HepG2 (cell line): Measurements from ENCODE around the gene NCBP1. TPM values are rescaled to one million over a fixed set of nuclear protein-coding genes. Genes with fewer than 3 reads are reported as not detected.

ENCODE experiments used
- ATAC-seq: fragments of 200-7000 bp; cut with Tn5 transposase; 3 replicates; pipeline ENCODE4 v1.9.1; 2020; ENCODE audit warnings: mild to moderate bottlenecking, moderate library complexity
- BruUV-seq: library from RNA; stranded (reverse); fragments of 400-500 nt; replicated peaks from 2 replicates; lab custom pipeline; 2021; lab: Mats Ljungman, UMichigan
- CTCF ChIA-PET: fragments of 300-600 bp; formaldehyde crosslinking; extraction: SDS; loops from one replicate; lab custom pipeline; 2021; ENCODE audit warnings: low total read pairs, inconsistent platforms, low intra/inter-chr PET ratio; lab: Yijun Ruan, JAX
- POLR2A ChIA-PET: fragments of 350-600 bp; sonication (Branson Sonifier 250); formaldehyde crosslinking; loops from one replicate; lab custom pipeline; 2020; ENCODE audit warnings: antibody characterized with exemption, inconsistent platforms; lab: Yijun Ruan, JAX
- DNase-seq: peaks from one replicate; pipeline ENCODE4 v3.0.0-alpha.2; 2015; ENCODE audit warnings: low spot score
- FAIRE-seq: peaks from 3 replicates; lab custom pipeline; 2011; peaks lifted over from hg19 to GRCh38; lab: Jason Lieb, UNC
- H2AFZ ChIP-seq: one replicate; pipeline ENCODE4 v1.6.1; 2011; ENCODE audit warnings: low read length, inconsistent platforms
- H3K27ac ChIP-seq: fragments of 300-600 bp; 3 replicates; pipeline ENCODE4 v1.8.0; 2011; ENCODE audit warnings: mixed run types, mild to moderate bottlenecking, mixed read lengths, low read length, inconsistent platforms; ENCODE audit not compliant: insufficient read depth; ENCODE audit errors: extremely low read length
- H3K27me3 ChIP-seq, 2 experiments: fragments of 200-600 bp in 1 of 2; 2 replicates in 1 of 2; 3 replicates in 1 of 2; pipeline versions ENCODE4 v1.6.0 to v1.8.0; 2011; ENCODE audit warnings: low read length in 2 of 2, mild to moderate bottlenecking in 2 of 2, moderate library complexity in 2 of 2, inconsistent platforms in 1 of 2; ENCODE audit not compliant: insufficient read depth in 2 of 2, control insufficient read depth in 1 of 2
- H3K36me3 ChIP-seq, 2 experiments: fragments of 200-600 bp in 1 of 2; replicated peaks in 1 of 2; 2 replicates in 1 of 2; 3 replicates in 1 of 2; pipeline versions ENCODE4 v1.5.1 to v1.8.0; 2011; ENCODE audit warnings: low read length in 2 of 2, inconsistent platforms in 1 of 2; ENCODE audit not compliant: insufficient read depth in 2 of 2, control insufficient read depth in 1 of 2
- H3K4me1 ChIP-seq: 2 replicates; pipeline ENCODE4 v1.5.1; 2012; ENCODE audit warnings: low read length, inconsistent platforms; ENCODE audit not compliant: insufficient read depth
- H3K4me2 ChIP-seq: 2 replicates; pipeline ENCODE4 v1.6.0; 2011; ENCODE audit warnings: low read depth, low read length, inconsistent platforms
- H3K4me3 ChIP-seq, 3 experiments: fragments of 200-600 bp in 1 of 3; sonication (generic), shearing (Covaris generic) in 1 of 3; replicated peaks in 1 of 3; 2 replicates each; pipeline ENCODE4 v1.5.1; 2011 to 2016; ENCODE audit warnings: low read length in 3 of 3, inconsistent platforms in 2 of 3, low read depth in 2 of 3, mild to moderate bottlenecking in 2 of 3, control low read depth in 1 of 3, mixed read lengths in 1 of 3; ENCODE audit not compliant: insufficient read depth in 1 of 3
- H3K79me2 ChIP-seq: one replicate; pipeline ENCODE4 v1.6.1; 2011; ENCODE audit warnings: low read length, inconsistent platforms; ENCODE audit not compliant: insufficient read depth
- H3K9ac ChIP-seq: 2 replicates; pipeline ENCODE4 v1.6.0; 2011; ENCODE audit warnings: mild to moderate bottlenecking, low read depth, low read length, inconsistent platforms; ENCODE audit not compliant: insufficient read depth
- H3K9me3 ChIP-seq: 2 replicates; pipeline ENCODE4 v1.5.1; 2012; ENCODE audit warnings: mild to moderate bottlenecking, low read length
- H4K20me1 ChIP-seq: 2 replicates; pipeline ENCODE4 v1.6.0; 2011; ENCODE audit warnings: inconsistent platforms, mild to moderate bottlenecking, low read length, moderate library complexity; ENCODE audit not compliant: insufficient read depth
- GABPA ChIP-seq, 2 experiments: IDR thresholded peaks; 2 replicates each; pipeline ENCODE4 v1.6.1; 2011 to 2016; ENCODE audit warnings: low read depth in 2 of 2, low read length in 1 of 2, missing biosample characterization in 1 of 2, missing genetic modification characterization in 1 of 2
- GTF3A ChIP-seq: sonication (generic); formaldehyde crosslinking; conservative IDR thresholded peaks from 2 replicates; pipeline ENCODE4 v1.4.0; 2020; ENCODE audit warnings: mild to moderate bottlenecking, missing genetic modification reagents
- IKZF1 ChIP-seq: fragments of 450-650 bp; IDR thresholded peaks from 2 replicates; pipeline ENCODE4 v1.7.1; 2016
- MEIS2 ChIP-seq: sonication (generic); formaldehyde crosslinking; IDR thresholded peaks from 2 replicates; pipeline ENCODE4 v1.9.0; 2021; ENCODE audit warnings: mild to moderate bottlenecking, missing genetic modification reagents
- NCOA5 ChIP-seq: sonication (generic); formaldehyde crosslinking; IDR thresholded peaks from 2 replicates; pipeline ENCODE4 v1.4.0; 2020; ENCODE audit warnings: missing genetic modification reagents
- NFRKB ChIP-seq: fragments of 450-650 bp; IDR thresholded peaks from 2 replicates; pipeline ENCODE4 v1.6.1; 2017
- PHF20 ChIP-seq: sonication (generic); formaldehyde crosslinking; IDR thresholded peaks from 2 replicates; pipeline ENCODE4 v1.5.0; 2020; ENCODE audit warnings: mild to moderate bottlenecking, missing genetic modification reagents
- POLR2AphosphoS5 ChIP-seq: IDR thresholded peaks from 2 replicates; pipeline ENCODE4 v1.6.1; 2012; ENCODE audit warnings: low read depth, low read length
- TBP ChIP-seq: sonication (generic); formaldehyde crosslinking; IDR thresholded peaks from 2 replicates; pipeline ENCODE4 v1.5.0; 2020; ENCODE audit warnings: missing genetic modification reagents
- TSC22D2 ChIP-seq: sonication (generic); formaldehyde crosslinking; IDR thresholded peaks from 2 replicates; pipeline ENCODE4 v1.5.1; 2020; ENCODE audit warnings: missing genetic modification reagents, mild to moderate bottlenecking, borderline replicate concordance
- ZNF232 ChIP-seq: sonication (generic); formaldehyde crosslinking; IDR thresholded peaks from 2 replicates; pipeline ENCODE4 v1.4.0; 2020; ENCODE audit warnings: missing genetic modification reagents, borderline replicate concordance
- ZNF235 ChIP-seq: sonication (generic); formaldehyde crosslinking; IDR thresholded peaks from 2 replicates; pipeline ENCODE4 v1.8.1; 2023; ENCODE audit warnings: mild to moderate bottlenecking, missing genetic modification reagents, borderline replicate concordance
- ZNF737 ChIP-seq: sonication (generic); formaldehyde crosslinking; IDR thresholded peaks from 2 replicates; pipeline ENCODE4 v1.5.0; 2020; ENCODE audit warnings: missing genetic modification reagents, mild to moderate bottlenecking, borderline replicate concordance
- ZSCAN21 ChIP-seq: sonication (generic); formaldehyde crosslinking; IDR thresholded peaks from 2 replicates; pipeline ENCODE4 v1.8.0; 2022; ENCODE audit warnings: mild to moderate bottlenecking, missing genetic modification reagents, moderate library complexity, borderline replicate concordance
- WGBS: methylation state at CpG from one replicate; pipeline ENCODE4 v1.1.6; 2017; ENCODE audit warnings: low lambda C conversion rate; 5-methylcytosine and 5-hydroxymethylcytosine counted together
- in situ Hi-C: cut with HindIII; loops from 2 replicates; pipeline ENCODE4 v1.10.0; 2017; ENCODE audit warnings: low pct_unique_long_range_greater_than_20kb; ENCODE audit not compliant: extremely low pct_ligation_motif_present
- intact Hi-C: fragments of 100-400 bp; cut with micrococcal nuclease; formaldehyde crosslinking; loops from one replicate; pipeline ENCODE4 v1.10.0; 2022; ENCODE audit not compliant: unreplicated experiment
- polyA plus RNA-seq, 8 experiments: library from polyadenylated mRNA; depleted of rRNA in 3 of 8; stranded (reverse) in 7 of 8; unstranded in 1 of 8; fragments of >200 nt; fragmentation: Illumina TruSeq in 4 of 8; extraction: Trizol in 4 of 8; gene quantifications; 2 replicates each; pipeline versions ENCODE4 v1.2.1 to v1.2.3, GENCODE V29; 2011 to 2016; ENCODE audit warnings: low read depth in 4 of 8, missing spikeins in 1 of 8, mixed read lengths in 1 of 8; ENCODE audit not compliant: insufficient read depth in 1 of 8
- total RNA-seq, 5 experiments: library from RNA; depleted of rRNA; stranded (reverse); fragments of >200 nt; fragmentation: Illumina TruSeq; extraction: Trizol; gene quantifications; 2 replicates each; pipeline ENCODE4 v1.2.3, GENCODE V29; 2016; ENCODE audit warnings: low read depth in 1 of 5
- TF ChIP-seq, protein P1 (sequence below): sonication (generic); formaldehyde crosslinking; IDR thresholded peaks from 2 replicates; pipeline ENCODE4 v1.5.0; 2020; ENCODE audit warnings: mild to moderate bottlenecking, missing genetic modification reagents
- TF ChIP-seq, protein P2 (sequence below): sonication (generic); formaldehyde crosslinking; IDR thresholded peaks from 2 replicates; pipeline ENCODE4 v1.4.0; 2020; ENCODE audit warnings: missing genetic modification reagents; ENCODE audit errors: not compliant biosample characterization
- TF ChIP-seq, protein P3 (sequence below): IDR thresholded peaks from 2 replicates; pipeline ENCODE4 v1.6.1; 2018; ENCODE audit warnings: missing genetic modification reagents
- TF ChIP-seq, protein P4 (sequence below): IDR thresholded peaks from 2 replicates; pipeline ENCODE4 v1.6.1; 2016

NCBP1 gene
- total and polyA plus RNA-seq, 2 of the 13 experiments (the other 11 are each of a cell fraction or from before 2014, with no cell fraction given) = 13.3 to 40.2 TPM

DNA sequence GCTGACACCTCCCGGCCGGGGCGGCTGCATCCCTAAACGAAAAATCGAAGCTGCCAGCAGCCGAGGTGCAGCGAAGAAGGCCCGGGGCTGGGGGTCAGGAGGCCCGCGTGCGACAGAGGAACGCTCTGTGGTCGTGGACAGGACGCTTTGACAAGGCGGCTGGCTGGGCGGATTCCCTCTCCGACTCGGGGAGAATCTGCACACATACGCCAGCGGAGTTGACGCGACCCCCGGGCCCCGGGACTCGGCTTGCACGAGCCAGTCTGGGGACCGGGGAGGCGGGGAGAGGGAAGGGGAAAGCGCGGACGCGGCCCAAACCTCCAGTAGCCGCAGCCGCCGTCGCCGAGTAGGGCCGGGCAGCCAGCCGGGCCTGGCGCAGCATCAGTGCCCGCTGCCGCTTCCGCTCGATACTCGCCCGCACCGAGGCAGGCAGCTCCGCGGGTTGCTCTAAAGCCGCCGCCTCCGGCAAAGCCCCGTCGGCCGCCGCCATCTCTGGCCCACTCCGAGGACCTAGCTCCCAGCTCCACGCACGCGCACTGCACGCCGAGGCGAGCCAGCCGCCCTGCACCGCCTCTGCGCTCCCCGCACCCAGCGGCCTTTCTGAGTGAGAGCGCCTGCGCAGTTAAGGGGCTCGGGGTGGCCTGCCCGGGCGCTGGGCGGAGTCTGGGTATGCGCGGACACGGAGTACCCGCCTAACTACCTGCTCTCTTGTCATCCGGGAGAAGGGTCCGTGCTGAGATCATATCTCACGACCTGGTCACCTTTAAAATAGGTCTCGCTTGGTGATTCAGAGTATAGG is 63.4 kb downstream of the NCBP1 start, which contains the start of gene XPA:
Gene XPA (minus strand): TSS at position 538 of the 799 bp plus-strand sequence. CDS start 48 bp downstream, at position 490.
- in situ Hi-C loops (no loop called here), intact Hi-C loops (no loop called here)
- H3K9ac ChIP-seq = peak within 1 kb of the TSS; percentile 92
- no peaks in the 10 kb centered on the region for H4K20me1 ChIP-seq
- peak; percentile 92 for DNase-seq
- CTCF ChIA-PET = no interaction called here
- H3K9me3 ChIP-seq = no peaks in the 10 kb centered on the region
- 1% methylated on average over 44 of the region's 82 CpGs for WGBS
- POLR2A ChIA-PET = interaction anchor here (1.0 to 2.8 kb wide), 15 partner anchors 9 to 531 kb away, joined by 3 to 20 read pairs (median 4); partner anchors contain the start of genes ANP32B, NANS, NCBP1 and TRMO
- peaks cover 34% of the 10 kb centered on the region for H3K79me2 ChIP-seq
- H3K4me3 ChIP-seq = peak within 1 kb of the TSS; percentile 83 to 86 (median 85)
- peak within 1 kb of the TSS; percentile 91 for H2AFZ ChIP-seq
- no peaks in the 10 kb centered on the region for H3K27me3 ChIP-seq
- ATAC-seq = peak; percentile 95
- peaks cover 66% of the 10 kb centered on the region for H3K4me1 ChIP-seq
- no TSS peak for BruUV-seq
- peak; percentile 80 for FAIRE-seq
- H3K36me3 ChIP-seq = no peaks in the 10 kb centered on the region; a peak in 1 of 5 replicates
- peak within 1 kb of the TSS; percentile 82 for H3K4me2 ChIP-seq
- peak within 1 kb of the TSS; percentile 82 for H3K27ac ChIP-seq
- TF ChIP-seq ZNF737 (CRISPR knock-in tag) = 0 out of 2 replicates have a peak, but pooled peaks have one; percentile 34
- no peak for TF ChIP-seq ZNF235 (CRISPR knock-in tag)
- TF ChIP-seq, protein P1, sequence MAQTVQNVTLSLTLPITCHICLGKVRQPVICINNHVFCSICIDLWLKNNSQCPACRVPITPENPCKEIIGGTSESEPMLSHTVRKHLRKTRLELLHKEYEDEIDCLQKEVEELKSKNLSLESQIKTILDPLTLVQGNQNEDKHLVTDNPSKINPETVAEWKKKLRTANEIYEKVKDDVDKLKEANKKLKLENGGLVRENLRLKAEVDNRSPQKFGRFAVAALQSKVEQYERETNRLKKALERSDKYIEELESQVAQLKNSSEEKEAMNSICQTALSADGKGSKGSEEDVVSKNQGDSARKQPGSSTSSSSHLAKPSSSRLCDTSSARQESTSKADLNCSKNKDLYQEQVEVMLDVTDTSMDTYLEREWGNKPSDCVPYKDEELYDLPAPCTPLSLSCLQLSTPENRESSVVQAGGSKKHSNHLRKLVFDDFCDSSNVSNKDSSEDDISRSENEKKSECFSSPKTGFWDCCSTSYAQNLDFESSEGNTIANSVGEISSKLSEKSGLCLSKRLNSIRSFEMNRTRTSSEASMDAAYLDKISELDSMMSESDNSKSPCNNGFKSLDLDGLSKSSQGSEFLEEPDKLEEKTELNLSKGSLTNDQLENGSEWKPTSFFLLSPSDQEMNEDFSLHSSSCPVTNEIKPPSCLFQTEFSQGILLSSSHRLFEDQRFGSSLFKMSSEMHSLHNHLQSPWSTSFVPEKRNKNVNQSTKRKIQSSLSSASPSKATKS (CRISPR knock-in tag) = no peak
- no peak for TF ChIP-seq TBP (CRISPR knock-in tag)
- no peak for TF ChIP-seq NCOA5 (CRISPR knock-in tag)
- TF ChIP-seq GABPA (IDR thresholded peaks at IDR 0.05; ENCODE audit: low read depth, low read length) = no peak
- TF ChIP-seq GABPA (CRISPR knock-in tag; IDR thresholded peaks at IDR 0.05; ENCODE audit: low read depth) = no peak
- TF ChIP-seq POLR2AphosphoS5 = peak; percentile 90
- TF ChIP-seq GTF3A (CRISPR knock-in tag) = no peak; the same call in 1 of the 2 replicates
- TF ChIP-seq MEIS2 (CRISPR knock-in tag) = peak; percentile 56; the same call in 1 of the 2 replicates
- 0 out of 2 replicates have a peak, but pooled peaks have one; percentile 29 for TF ChIP-seq ZNF232 (CRISPR knock-in tag)
- TF ChIP-seq, protein P2, sequence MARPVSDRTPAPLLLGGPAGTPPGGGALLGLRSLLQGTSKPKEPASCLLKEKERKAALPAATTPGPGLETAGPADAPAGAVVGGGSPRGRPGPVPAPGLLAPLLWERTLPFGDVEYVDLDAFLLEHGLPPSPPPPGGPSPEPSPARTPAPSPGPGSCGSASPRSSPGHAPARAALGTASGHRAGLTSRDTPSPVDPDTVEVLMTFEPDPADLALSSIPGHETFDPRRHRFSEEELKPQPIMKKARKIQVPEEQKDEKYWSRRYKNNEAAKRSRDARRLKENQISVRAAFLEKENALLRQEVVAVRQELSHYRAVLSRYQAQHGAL (CRISPR knock-in tag) = no peak
- TF ChIP-seq NFRKB = no peak
- TF ChIP-seq, protein P3, sequence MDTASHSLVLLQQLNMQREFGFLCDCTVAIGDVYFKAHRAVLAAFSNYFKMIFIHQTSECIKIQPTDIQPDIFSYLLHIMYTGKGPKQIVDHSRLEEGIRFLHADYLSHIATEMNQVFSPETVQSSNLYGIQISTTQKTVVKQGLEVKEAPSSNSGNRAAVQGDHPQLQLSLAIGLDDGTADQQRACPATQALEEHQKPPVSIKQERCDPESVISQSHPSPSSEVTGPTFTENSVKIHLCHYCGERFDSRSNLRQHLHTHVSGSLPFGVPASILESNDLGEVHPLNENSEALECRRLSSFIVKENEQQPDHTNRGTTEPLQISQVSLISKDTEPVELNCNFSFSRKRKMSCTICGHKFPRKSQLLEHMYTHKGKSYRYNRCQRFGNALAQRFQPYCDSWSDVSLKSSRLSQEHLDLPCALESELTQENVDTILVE = no peak
- TF ChIP-seq, protein P4, sequence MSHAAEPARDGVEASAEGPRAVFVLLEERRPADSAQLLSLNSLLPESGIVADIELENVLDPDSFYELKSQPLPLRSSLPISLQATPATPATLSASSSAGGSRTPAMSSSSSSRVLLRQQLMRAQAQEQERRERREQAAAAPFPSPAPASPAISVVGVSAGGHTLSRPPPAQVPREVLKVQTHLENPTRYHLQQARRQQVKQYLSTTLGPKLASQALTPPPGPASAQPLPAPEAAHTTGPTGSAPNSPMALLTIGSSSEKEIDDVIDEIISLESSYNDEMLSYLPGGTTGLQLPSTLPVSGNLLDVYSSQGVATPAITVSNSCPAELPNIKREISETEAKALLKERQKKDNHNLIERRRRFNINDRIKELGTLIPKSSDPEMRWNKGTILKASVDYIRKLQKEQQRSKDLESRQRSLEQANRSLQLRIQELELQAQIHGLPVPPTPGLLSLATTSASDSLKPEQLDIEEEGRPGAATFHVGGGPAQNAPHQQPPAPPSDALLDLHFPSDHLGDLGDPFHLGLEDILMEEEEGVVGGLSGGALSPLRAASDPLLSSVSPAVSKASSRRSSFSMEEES (CRISPR knock-in tag) = no peak; the same call in 1 of the 2 replicates
- TF ChIP-seq TSC22D2 (CRISPR knock-in tag) = peak; percentile 77; the same call in 1 of the 2 replicates
- peak; percentile 43; the same call in 1 of the 2 replicates for TF ChIP-seq ZSCAN21
- TF ChIP-seq PHF20 (CRISPR knock-in tag) = peak; percentile 71
- no peak for TF ChIP-seq IKZF1
